ENCODE results near the gene DNAJB14. TPM values are rescaled to one million over a fixed set of nuclear protein-coding genes. Genes with fewer than 3 reads are reported as not detected.
A peak's percentile ranks its signal among the peaks of the same experiment; 100 is the strongest.

DNAJB14 gene
- total and polyA plus RNA-seq, 2 of the 13 experiments (the other 11 are each of a cell fraction or from before 2014, with no cell fraction given): 9.1 to 38.1 TPM

DNA sequence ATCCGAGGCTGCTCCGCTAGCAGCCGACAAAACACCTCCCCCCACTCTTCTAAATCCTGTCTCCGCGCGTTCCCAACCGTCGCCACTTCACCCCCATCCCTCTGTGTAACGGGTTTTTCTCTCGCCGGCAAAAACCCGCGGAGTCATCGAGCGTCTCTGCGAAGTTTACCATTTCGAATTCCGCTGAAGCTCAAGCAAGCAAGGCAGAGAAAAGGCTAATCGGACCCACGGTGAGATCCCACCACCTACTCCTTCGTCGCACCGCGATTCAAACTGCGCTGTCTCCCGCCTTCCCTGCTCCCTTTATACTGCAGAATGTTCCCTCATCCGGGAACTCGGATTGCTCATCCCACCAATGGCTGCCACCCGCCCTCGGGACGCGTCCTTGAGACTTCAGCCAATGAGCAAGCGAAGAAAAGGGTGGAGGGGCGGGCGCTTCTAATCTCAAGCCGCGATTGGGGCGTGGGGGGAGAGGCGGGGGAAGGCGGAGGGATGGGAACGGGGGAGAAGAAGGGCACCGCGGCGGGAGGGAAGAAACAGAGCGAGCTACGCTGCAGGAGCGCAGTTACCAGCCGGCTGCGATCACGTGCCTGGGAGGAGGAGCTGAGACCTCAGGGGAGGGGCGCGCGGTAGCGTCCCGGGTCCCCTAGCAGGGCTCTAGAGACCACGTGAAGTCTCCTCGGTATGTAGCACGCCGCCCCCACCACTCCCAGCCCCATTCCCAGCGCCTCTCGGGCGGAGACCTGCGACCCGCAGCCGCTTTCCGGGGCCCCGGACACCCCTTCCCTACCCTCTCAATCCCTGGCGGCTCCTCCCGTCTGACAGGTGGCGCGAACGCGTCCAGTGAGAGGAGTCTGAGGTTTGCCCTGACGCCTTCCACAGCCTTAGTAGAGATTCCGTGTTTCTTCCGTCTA is 3.8 kb upstream of the DNAJB14 start, which contains the start of gene H2AZ1 (continued):
- TF ChIP-seq MTA1 (CRISPR knock-in tag; IDR thresholded peaks at IDR 0.05; ENCODE audit: borderline replicate concordance) (no peak), ZNF607 (CRISPR knock-in tag; IDR thresholded peaks at IDR 0.05; ENCODE audit: borderline replicate concordance) (no peak), POLR2A (IDR thresholded peaks at IDR 0.05; ENCODE audit: insufficient read depth in 1 of 2, low read depth in 2 of 2, low read length in 2 of 2) (peak; percentile 99 to 100), CAMTA2 (CRISPR knock-in tag; IDR thresholded peaks at IDR 0.05; ENCODE audit: borderline replicate concordance) (no peak), HNRNPK (IDR thresholded peaks at IDR 0.05; ENCODE audit: low read depth, low read length, poor library complexity, severe bottlenecking) (peak; percentile 13), ZNF18 (CRISPR knock-in tag; IDR thresholded peaks at IDR 0.05; ENCODE audit: insufficient replicate concordance) (no peak), ATF6 (CRISPR knock-in tag; conservative IDR thresholded peaks at IDR 0.05) (0 out of 2 replicates have a peak, but pooled peaks have one; percentile 34), ATF7 (IDR thresholded peaks at IDR 0.05) (no peak), ATF7 (CRISPR knock-in tag; IDR thresholded peaks at IDR 0.05) (no peak), ZZZ3 (CRISPR knock-in tag; IDR thresholded peaks at IDR 0.05; ENCODE audit: borderline replicate concordance) (no peak), ZNF276 (CRISPR knock-in tag; IDR thresholded peaks at IDR 0.05; ENCODE audit: low read depth) (peak; percentile 59; the same call in 1 of the 2 replicates), ZNF530 (CRISPR knock-in tag; IDR thresholded peaks at IDR 0.05; ENCODE audit: low read depth) (no peak), ZNF496 (CRISPR knock-in tag; IDR thresholded peaks at IDR 0.05; ENCODE audit: insufficient replicate concordance) (no peak)
- TF ChIP-seq, protein P1, sequence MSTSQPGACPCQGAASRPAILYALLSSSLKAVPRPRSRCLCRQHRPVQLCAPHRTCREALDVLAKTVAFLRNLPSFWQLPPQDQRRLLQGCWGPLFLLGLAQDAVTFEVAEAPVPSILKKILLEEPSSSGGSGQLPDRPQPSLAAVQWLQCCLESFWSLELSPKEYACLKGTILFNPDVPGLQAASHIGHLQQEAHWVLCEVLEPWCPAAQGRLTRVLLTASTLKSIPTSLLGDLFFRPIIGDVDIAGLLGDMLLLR (CRISPR knock-in tag; IDR thresholded peaks at IDR 0.05): peak; percentile 33; the same call in 1 of the 2 replicates
- TF ChIP-seq, protein P2, sequence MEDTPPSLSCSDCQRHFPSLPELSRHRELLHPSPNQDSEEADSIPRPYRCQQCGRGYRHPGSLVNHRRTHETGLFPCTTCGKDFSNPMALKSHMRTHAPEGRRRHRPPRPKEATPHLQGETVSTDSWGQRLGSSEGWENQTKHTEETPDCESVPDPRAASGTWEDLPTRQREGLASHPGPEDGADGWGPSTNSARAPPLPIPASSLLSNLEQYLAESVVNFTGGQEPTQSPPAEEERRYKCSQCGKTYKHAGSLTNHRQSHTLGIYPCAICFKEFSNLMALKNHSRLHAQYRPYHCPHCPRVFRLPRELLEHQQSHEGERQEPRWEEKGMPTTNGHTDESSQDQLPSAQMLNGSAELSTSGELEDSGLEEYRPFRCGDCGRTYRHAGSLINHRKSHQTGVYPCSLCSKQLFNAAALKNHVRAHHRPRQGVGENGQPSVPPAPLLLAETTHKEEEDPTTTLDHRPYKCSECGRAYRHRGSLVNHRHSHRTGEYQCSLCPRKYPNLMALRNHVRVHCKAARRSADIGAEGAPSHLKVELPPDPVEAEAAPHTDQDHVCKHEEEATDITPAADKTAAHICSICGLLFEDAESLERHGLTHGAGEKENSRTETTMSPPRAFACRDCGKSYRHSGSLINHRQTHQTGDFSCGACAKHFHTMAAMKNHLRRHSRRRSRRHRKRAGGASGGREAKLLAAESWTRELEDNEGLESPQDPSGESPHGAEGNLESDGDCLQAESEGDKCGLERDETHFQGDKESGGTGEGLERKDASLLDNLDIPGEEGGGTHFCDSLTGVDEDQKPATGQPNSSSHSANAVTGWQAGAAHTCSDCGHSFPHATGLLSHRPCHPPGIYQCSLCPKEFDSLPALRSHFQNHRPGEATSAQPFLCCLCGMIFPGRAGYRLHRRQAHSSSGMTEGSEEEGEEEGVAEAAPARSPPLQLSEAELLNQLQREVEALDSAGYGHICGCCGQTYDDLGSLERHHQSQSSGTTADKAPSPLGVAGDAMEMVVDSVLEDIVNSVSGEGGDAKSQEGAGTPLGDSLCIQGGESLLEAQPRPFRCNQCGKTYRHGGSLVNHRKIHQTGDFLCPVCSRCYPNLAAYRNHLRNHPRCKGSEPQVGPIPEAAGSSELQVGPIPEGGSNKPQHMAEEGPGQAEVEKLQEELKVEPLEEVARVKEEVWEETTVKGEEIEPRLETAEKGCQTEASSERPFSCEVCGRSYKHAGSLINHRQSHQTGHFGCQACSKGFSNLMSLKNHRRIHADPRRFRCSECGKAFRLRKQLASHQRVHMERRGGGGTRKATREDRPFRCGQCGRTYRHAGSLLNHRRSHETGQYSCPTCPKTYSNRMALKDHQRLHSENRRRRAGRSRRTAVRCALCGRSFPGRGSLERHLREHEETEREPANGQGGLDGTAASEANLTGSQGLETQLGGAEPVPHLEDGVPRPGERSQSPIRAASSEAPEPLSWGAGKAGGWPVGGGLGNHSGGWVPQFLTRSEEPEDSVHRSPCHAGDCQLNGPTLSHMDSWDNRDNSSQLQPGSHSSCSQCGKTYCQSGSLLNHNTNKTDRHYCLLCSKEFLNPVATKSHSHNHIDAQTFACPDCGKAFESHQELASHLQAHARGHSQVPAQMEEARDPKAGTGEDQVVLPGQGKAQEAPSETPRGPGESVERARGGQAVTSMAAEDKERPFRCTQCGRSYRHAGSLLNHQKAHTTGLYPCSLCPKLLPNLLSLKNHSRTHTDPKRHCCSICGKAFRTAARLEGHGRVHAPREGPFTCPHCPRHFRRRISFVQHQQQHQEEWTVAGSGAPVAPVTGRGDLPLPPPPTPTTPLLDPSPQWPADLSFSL (CRISPR knock-in tag; IDR thresholded peaks at IDR 0.05): no peak

All from HepG2 (cell line).